GM12864 (cell line): ENCODE data around the gene CNGB1.

ENCODE experiments used
- DNase-seq: peaks from one replicate; pipeline ENCODE4 v3.0.0-alpha.2; 2011; ENCODE audit warnings: low read depth
- H3K4me3 ChIP-seq: 2 replicates; pipeline ENCODE4 v1.5.1; 2011; ENCODE audit warnings: mild to moderate bottlenecking, low read depth, low read length, control low read depth
- TF ChIP-seq, protein P1 (sequence below): IDR thresholded peaks from 2 replicates; pipeline ENCODE4 v1.5.1; 2011; ENCODE audit warnings: low read depth, mild to moderate bottlenecking, moderate library complexity, low read length, control low read depth, inconsistent platforms; ENCODE audit errors: missing control alignments

CNGB1 gene

DNA sequence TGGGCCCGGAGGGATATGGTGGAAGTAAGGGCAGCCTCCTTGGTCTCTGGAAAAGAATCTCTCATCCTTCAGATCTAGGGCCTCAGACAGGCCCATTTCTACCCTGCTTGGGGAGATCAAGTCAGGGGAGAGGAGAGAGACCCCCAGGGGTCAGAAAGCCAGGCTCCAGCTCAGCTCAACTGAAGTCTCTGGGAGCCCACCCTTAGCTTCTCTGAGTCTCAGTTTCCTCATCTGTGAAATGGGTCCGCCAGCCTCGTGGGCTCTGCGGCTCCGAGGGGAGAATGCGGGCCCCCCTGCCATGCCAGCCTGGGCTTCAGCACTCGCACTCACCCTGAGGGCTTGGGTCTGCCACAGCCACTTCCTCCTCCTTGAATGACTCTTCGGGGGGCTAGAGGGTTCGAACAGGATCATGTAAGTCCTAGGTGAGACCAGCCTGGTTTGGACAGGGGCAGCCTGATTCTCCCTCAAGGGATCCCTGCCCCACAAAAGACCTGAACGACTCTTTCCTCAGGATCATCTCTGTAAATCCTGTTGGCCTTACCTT is 6.7 kb downstream of the CNGB1 start:
- DNase-seq = no peak
- TF ChIP-seq, protein P1, sequence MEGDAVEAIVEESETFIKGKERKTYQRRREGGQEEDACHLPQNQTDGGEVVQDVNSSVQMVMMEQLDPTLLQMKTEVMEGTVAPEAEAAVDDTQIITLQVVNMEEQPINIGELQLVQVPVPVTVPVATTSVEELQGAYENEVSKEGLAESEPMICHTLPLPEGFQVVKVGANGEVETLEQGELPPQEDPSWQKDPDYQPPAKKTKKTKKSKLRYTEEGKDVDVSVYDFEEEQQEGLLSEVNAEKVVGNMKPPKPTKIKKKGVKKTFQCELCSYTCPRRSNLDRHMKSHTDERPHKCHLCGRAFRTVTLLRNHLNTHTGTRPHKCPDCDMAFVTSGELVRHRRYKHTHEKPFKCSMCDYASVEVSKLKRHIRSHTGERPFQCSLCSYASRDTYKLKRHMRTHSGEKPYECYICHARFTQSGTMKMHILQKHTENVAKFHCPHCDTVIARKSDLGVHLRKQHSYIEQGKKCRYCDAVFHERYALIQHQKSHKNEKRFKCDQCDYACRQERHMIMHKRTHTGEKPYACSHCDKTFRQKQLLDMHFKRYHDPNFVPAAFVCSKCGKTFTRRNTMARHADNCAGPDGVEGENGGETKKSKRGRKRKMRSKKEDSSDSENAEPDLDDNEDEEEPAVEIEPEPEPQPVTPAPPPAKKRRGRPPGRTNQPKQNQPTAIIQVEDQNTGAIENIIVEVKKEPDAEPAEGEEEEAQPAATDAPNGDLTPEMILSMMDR = no peak

DNA sequence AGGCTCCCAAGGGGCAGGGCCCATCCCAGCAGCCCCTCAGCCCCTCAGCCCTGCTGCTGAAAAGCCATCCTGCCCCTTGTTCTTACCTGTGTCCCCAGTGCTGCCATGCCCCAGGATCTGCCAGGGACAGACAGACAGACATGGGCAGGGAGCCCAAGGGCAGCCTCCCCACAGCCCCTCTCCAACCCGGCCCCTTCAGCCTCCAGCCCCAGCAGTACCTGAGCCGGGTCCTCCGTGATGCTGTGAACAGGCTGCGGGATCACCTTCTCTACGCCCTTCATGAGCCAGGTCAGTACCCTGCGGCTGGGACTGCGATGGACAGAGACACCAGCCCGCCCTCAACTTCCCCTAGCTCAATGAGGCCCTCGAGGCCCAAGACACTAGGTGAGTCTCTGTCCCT is 8.2 kb downstream of the CNGB1 start:
- TF ChIP-seq, protein P1 = no peak
- H3K4me3 ChIP-seq = no peak overlapping the region
- no peak for DNase-seq

More for the DNA sequence above, 6.7 kb downstream of the CNGB1 start:
- no peak overlapping the region for H3K4me3 ChIP-seq

DNA sequence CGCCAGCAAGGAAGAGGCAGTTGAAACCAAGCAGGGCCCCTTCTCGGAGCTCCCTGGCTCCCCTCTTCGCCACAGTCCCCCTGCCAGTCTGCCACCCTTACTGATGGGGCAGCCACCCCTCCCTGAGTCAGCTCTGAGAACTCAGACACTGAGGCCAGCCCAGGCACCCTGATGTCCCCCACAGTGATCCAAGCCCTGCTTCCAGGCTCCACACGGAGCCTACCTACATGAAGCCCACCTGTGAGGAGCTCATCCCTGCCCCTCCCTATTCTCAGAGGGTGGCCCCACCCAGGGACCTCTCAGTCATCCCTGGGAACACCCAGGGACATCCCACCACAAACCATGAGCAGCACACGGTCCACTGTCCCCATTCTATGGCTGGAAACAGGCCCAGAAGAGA is 8.9 kb downstream of the CNGB1 start:
- H3K4me3 ChIP-seq = no peak overlapping the region
- TF ChIP-seq, protein P1 = no peak

DNA sequence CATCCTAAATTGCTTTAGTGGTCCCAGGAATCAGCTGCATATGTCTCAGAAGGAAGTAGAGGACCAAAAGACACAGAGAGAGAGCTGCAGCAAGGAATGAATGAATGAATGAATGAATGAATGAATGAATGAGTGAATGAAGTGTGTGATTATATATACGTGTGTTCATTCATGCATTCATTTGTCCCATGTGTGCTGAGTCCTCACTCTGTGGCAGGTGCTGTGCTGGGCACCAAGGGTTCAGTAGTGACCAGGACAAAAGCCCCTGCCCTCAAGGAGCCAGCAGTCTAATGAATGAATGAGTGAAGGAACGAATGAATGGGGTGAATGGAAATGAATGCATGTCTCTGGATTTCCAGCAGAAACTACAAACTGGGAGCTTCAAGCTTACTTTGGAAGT is 9.4 kb downstream of the CNGB1 start:
- TF ChIP-seq, protein P1 = no peak
- H3K4me3 ChIP-seq = no peak overlapping the region
- DNase-seq = no peak

More for the DNA sequence above, 8.9 kb downstream of the CNGB1 start:
- DNase-seq = no peak

GRCh38 chr16:57960826-57961472 is 10.0 kb downstream of the CNGB1 start:
- DNase-seq = no peak
- no peak overlapping the region for H3K4me3 ChIP-seq
- TF ChIP-seq, protein P1 = no peak

- TF ChIP-seq, protein P1 = no peak
- DNase-seq = no peak
- H3K4me3 ChIP-seq = no peak overlapping the region
Measured at GRCh38 chr16:57960310-57960709, 10.6 kb downstream of the CNGB1 start.

DNA sequence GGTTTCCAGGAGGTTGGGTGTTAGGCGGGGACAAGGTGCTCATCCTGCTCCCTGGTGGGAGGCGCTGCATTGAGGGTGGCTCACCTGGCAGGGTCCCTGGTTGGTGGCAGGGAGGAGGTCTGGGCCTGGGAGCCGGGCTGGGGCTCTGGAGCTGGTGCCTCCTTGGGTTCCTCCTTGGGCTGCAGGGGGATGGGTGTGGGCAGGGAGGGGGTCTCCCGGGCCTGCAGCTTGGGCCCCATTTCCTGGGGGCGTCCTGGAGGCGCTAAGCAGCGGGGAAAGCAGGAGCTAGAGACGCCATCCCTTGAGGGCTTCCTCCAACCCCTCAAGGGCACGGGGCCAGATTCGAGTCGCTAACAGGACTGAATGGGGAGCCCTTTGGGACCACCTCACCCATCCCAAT is 11.1 kb downstream of the CNGB1 start:
- TF ChIP-seq, protein P1 = no peak
- no peak for DNase-seq

More for the DNA sequence above, 11.1 kb downstream of the CNGB1 start:
- no peak overlapping the region for H3K4me3 ChIP-seq
